OCI-M2 (cell line): ENCODE data around the gene SNX21.
"Not testable (repeated sequence)": the region's sequence is repeated elsewhere in the genome, so short reads cannot be mapped to it uniquely, and the experiment has no call there.

Experiments
- DNase-seq: peaks from one replicate; lab custom pipeline; 2025; ENCODE audit not compliant: unreplicated experiment; lab: John Stamatoyannopoulos, UW

The SNX21 gene

GRCh38 chr20:45848969-45849582, 15.5 kb downstream of the SNX21 start:
- no peak for DNase-seq

GRCh38 chr20:45850238-45850637, 16.6 kb downstream of the SNX21 start:
- DNase-seq, result no peak

GRCh38 chr20:45850926-45851325, 17.3 kb downstream of the SNX21 start:
- DNase-seq, result peak; percentile 60

GRCh38 chr20:45851501-45851900, 17.9 kb downstream of the SNX21 start:
- no peak for DNase-seq

GRCh38 chr20:45852326-45852725, 18.7 kb downstream of the SNX21 start:
- DNase-seq, result no peak

- DNase-seq, result no peak
Observed at GRCh38 chr20:45853484-45853883, 19.9 kb downstream of the SNX21 start.

GRCh38 chr20:45857114-45857881, 23.7 kb downstream of the SNX21 start, which contains the start of the genes ACOT8 and ZSWIM3:
TSS of gene ACOT8 (minus strand) at chr20:45857392. CDS start at chr20:45857315, 77 bp downstream.
TSS of gene ZSWIM3 (plus strand) at chr20:45857614. CDS start at chr20:45857826, 212 bp downstream.
- peak; percentile 98 for DNase-seq

GRCh38 chr20:45857882-45858216, 24.2 kb downstream of the SNX21 start:
- no peak for DNase-seq

GRCh38 chr20:45859916-45860315, 26.3 kb downstream of the SNX21 start:
- DNase-seq, result no peak

GRCh38 chr20:45860560-45861220, 27.1 kb downstream of the SNX21 start:
- DNase-seq, result no peak

GRCh38 chr20:45861221-45862075, 27.8 kb downstream of the SNX21 start:
- DNase-seq, result no peak

- DNase-seq, result no peak
Observed at GRCh38 chr20:45863543-45864470, 30.2 kb downstream of the SNX21 start.

GRCh38 chr20:45866454-45866853, 32.9 kb downstream of the SNX21 start:
- DNase-seq, result no peak

GRCh38 chr20:45867136-45867818, 33.7 kb downstream of the SNX21 start:
- no peak for DNase-seq

- no peak for DNase-seq
Observed at GRCh38 chr20:45867819-45868176, 34.2 kb downstream of the SNX21 start.

- no peak for DNase-seq
Observed at GRCh38 chr20:45872626-45873025, 39.0 kb downstream of the SNX21 start.

- DNase-seq, result no peak
Observed at GRCh38 chr20:45873409-45874103, 40.0 kb downstream of the SNX21 start.

GRCh38 chr20:45874104-45874481, 40.5 kb downstream of the SNX21 start:
- not testable (repeated sequence) for DNase-seq

GRCh38 chr20:45874576-45874975, 41.0 kb downstream of the SNX21 start:
- no peak for DNase-seq
